GM12878 (cell line): Measurements from ENCODE around the gene UAP1. TPM values are rescaled to one million over a fixed set of nuclear protein-coding genes. Genes with fewer than 3 reads are reported as not detected.

Source experiments
- GATAD2B ChIP-seq: fragments of 450-650 bp; conservative IDR thresholded peaks from 2 replicates; pipeline ENCODE4 v1.6.1; 2017; ENCODE audit warnings: low read depth, mild to moderate bottlenecking, moderate library complexity
- HCFC1 ChIP-seq: fragments of 150-350 bp; IDR thresholded peaks from 2 replicates; pipeline ENCODE4 v1.6.1; 2014; ENCODE audit warnings: low read length
- HDGF ChIP-seq: fragments of 450-650 bp; IDR thresholded peaks from 2 replicates; pipeline ENCODE4 v1.6.1; 2016; ENCODE audit warnings: antibody characterized with exemption
- IKZF1 ChIP-seq: fragments of 450-650 bp; conservative IDR thresholded peaks from 2 replicates; pipeline ENCODE4 v1.6.1; 2017; ENCODE audit warnings: antibody characterized with exemption, mild to moderate bottlenecking
- LARP7 ChIP-seq: fragments of 450-650 bp; IDR thresholded peaks from 2 replicates; pipeline ENCODE4 v1.6.1; 2017; ENCODE audit warnings: mild to moderate bottlenecking
- MEF2B ChIP-seq: fragments of 450-650 bp; IDR thresholded peaks from 2 replicates; pipeline ENCODE4 v1.6.1; 2018; ENCODE audit warnings: mild to moderate bottlenecking, moderate library complexity; ENCODE audit not compliant: partially characterized antibody, poor library complexity, severe bottlenecking
- NBN ChIP-seq: fragments of 450-650 bp; IDR thresholded peaks from 2 replicates; pipeline ENCODE4 v1.6.1; 2016
- NR2C1 ChIP-seq: fragments of 450-650 bp; IDR thresholded peaks from 2 replicates; pipeline ENCODE4 v1.6.1; 2017; ENCODE audit warnings: antibody characterized with exemption, mild to moderate bottlenecking, moderate library complexity
- POLR2A ChIP-seq: IDR thresholded peaks from 2 replicates; pipeline ENCODE4 v1.6.1; 2011; ENCODE audit warnings: low read depth, mild to moderate bottlenecking, low read length
- POLR2AphosphoS5 ChIP-seq: IDR thresholded peaks from 2 replicates; pipeline ENCODE4 v1.6.1; 2011; ENCODE audit warnings: mild to moderate bottlenecking, low read length, inconsistent platforms
- POU2F2 ChIP-seq: IDR thresholded peaks from 3 replicates; pipeline ENCODE4 v1.6.1; 2011; ENCODE audit warnings: low read depth, mild to moderate bottlenecking, low read length, borderline replicate concordance
- RUNX3 ChIP-seq: IDR thresholded peaks from 2 replicates; pipeline ENCODE4 v1.6.1; 2012; ENCODE audit warnings: low read length, inconsistent platforms
- SPI1 ChIP-seq: IDR thresholded peaks from 2 replicates; pipeline ENCODE4 v1.6.1; 2011; ENCODE audit warnings: low read depth, mild to moderate bottlenecking, low read length, moderate library complexity, borderline replicate concordance; ENCODE audit not compliant: insufficient read depth
- SREBF2 ChIP-seq: IDR thresholded peaks from 2 replicates; pipeline ENCODE4 v1.6.1; 2012; ENCODE audit warnings: mild to moderate bottlenecking, low read length
- TCF12 ChIP-seq: IDR thresholded peaks from 2 replicates; pipeline ENCODE4 v1.6.1; 2011; ENCODE audit warnings: low read depth, mild to moderate bottlenecking, low read length
- WRNIP1 ChIP-seq: IDR thresholded peaks from 2 replicates; pipeline ENCODE4 v1.6.1; 2011; ENCODE audit warnings: low read depth, low read length, improper control_type of control experiment, borderline replicate concordance
- ZNF24 ChIP-seq: fragments of 450-650 bp; IDR thresholded peaks from 2 replicates; pipeline ENCODE4 v1.6.1; 2017; ENCODE audit warnings: antibody characterized with exemption, mild to moderate bottlenecking
- polyA plus RNA-seq, 11 experiments: library from polyadenylated mRNA; depleted of rRNA in 4 of 11; unstranded in 6 of 11; stranded (reverse) in 5 of 11; fragments of >200 nt; fragmentation: Nextera tagmentation in 4 of 11; fragmentation: Illumina TruSeq in 1 of 11; extraction: Ambion mirVana in 4 of 11; extraction: Trizol in 1 of 11; gene quantifications; 1 replicate in 1 of 11; 2 replicates in 10 of 11; pipeline versions ENCODE4 v1.2.1 to v1.2.3, GENCODE V29; 2011 to 2016; ENCODE audit warnings: inconsistent platforms in 2 of 11, missing spikeins in 2 of 11, low read depth in 1 of 11
- total RNA-seq, 4 experiments: library from RNA; depleted of rRNA in 3 of 4; stranded (reverse); fragments of >200 nt in 3 of 4; fragmentation: Illumina TruSeq in 1 of 4; extraction: Trizol in 1 of 4; gene quantifications; 2 replicates each; pipeline versions ENCODE4 v1.2.1 to v1.2.3, GENCODE V29; 2013 to 2021
- TF ChIP-seq, protein P1 (sequence below): IDR thresholded peaks from 2 replicates; pipeline ENCODE4 v1.6.1; 2011; ENCODE audit warnings: borderline replicate concordance, low read depth, mild to moderate bottlenecking, moderate library complexity, low read length; ENCODE audit not compliant: insufficient read depth, poor library complexity, severe bottlenecking
- TF ChIP-seq, protein P2 (sequence below): fragments of 450-650 bp; IDR thresholded peaks from 2 replicates; pipeline ENCODE4 v1.6.1; 2017; ENCODE audit warnings: mild to moderate bottlenecking, moderate library complexity

The UAP1 gene
- total and polyA plus RNA-seq, 10 of the 15 experiments (the other 5 are each of a cell fraction or from before 2014, with no cell fraction given), result 19.2 to 43.0 (median 30.7) TPM

DNA sequence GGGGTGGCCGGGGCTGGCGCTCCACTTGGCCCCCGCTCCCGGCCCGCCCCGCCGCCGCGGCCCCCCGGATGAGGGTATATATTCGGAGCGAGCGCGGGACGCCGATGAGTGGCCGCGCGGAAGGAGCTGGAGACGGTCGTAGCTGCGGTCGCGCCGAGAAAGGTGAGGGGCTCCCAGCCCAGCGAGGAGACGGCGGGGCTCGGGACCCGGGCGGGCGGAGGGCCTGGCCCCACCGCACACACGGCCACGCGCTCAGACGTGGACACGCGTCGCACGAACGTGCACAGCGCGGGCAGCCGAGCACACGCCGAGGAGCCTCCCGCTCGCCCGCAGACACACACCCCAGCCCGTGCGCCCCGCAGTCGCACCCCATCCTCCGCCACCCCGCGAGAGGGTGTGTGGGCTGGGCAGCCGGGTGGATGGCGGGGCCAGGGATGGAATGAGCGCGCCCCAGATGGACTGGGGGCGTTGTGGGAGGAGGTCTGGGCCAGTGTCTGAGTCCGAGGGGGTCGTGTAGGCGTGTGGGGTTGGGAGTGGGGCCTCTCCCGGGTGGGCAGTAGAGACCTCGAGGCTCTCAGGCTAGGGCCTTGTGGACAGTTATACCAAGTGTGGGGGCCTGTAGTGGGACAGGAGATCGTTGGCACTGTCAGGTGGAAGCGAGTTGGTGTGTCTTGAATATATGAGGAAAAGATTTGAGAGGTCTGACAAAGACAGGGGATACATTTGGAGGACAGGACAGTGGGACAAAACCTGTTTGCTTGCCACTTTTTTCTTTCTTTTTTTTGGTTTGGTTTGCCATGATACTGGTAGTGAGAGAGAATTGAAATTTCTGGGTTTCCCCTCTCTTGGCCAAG lies at the start of gene UAP1 (continued):
- TF ChIP-seq TCF12, result no peak
- TF ChIP-seq NBN, result peak; percentile 42; the same call in 1 of the 2 replicates
- TF ChIP-seq MEF2B, result peak; percentile 17
- TF ChIP-seq, protein P1, sequence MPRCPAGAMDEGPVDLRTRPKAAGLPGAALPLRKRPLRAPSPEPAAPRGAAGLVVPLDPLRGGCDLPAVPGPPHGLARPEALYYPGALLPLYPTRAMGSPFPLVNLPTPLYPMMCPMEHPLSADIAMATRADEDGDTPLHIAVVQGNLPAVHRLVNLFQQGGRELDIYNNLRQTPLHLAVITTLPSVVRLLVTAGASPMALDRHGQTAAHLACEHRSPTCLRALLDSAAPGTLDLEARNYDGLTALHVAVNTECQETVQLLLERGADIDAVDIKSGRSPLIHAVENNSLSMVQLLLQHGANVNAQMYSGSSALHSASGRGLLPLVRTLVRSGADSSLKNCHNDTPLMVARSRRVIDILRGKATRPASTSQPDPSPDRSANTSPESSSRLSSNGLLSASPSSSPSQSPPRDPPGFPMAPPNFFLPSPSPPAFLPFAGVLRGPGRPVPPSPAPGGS, result no peak
- no peak for TF ChIP-seq WRNIP1
- no peak for TF ChIP-seq ZNF24
- no peak; the same call in 1 of the 2 replicates for TF ChIP-seq LARP7
- TF ChIP-seq SPI1, result no peak
- TF ChIP-seq POU2F2, result peak; percentile 32; the same call in 2 of the 3 replicates
- TF ChIP-seq HDGF, result 0 out of 2 replicates have a peak, but pooled peaks have one; percentile 71
- TF ChIP-seq SREBF2, result no peak
- TF ChIP-seq IKZF1, result peak; percentile 22
- TF ChIP-seq POLR2A, result peak; percentile 95
- no peak for TF ChIP-seq NR2C1
- peak; percentile 27; the same call in 1 of the 2 replicates for TF ChIP-seq RUNX3
- TF ChIP-seq HCFC1, result no peak
- peak; percentile 76 for TF ChIP-seq GATAD2B
- peak; percentile 58; the same call in 1 of the 2 replicates for TF ChIP-seq POLR2AphosphoS5
- TF ChIP-seq, protein P2, sequence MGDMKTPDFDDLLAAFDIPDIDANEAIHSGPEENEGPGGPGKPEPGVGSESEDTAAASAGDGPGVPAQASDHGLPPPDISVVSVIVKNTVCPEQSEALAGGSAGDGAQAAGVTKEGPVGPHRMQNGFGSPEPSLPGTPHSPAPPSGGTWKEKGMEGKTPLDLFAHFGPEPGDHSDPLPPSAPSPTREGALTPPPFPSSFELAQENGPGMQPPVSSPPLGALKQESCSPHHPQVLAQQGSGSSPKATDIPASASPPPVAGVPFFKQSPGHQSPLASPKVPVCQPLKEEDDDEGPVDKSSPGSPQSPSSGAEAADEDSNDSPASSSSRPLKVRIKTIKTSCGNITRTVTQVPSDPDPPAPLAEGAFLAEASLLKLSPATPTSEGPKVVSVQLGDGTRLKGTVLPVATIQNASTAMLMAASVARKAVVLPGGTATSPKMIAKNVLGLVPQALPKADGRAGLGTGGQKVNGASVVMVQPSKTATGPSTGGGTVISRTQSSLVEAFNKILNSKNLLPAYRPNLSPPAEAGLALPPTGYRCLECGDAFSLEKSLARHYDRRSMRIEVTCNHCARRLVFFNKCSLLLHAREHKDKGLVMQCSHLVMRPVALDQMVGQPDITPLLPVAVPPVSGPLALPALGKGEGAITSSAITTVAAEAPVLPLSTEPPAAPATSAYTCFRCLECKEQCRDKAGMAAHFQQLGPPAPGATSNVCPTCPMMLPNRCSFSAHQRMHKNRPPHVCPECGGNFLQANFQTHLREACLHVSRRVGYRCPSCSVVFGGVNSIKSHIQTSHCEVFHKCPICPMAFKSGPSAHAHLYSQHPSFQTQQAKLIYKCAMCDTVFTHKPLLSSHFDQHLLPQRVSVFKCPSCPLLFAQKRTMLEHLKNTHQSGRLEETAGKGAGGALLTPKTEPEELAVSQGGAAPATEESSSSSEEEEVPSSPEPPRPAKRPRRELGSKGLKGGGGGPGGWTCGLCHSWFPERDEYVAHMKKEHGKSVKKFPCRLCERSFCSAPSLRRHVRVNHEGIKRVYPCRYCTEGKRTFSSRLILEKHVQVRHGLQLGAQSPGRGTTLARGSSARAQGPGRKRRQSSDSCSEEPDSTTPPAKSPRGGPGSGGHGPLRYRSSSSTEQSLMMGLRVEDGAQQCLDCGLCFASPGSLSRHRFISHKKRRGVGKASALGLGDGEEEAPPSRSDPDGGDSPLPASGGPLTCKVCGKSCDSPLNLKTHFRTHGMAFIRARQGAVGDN, result peak; percentile 55; the same call in 1 of the 2 replicates
